IMR-90 (cell line): ENCODE results near the gene ZNF398. TPM values are rescaled to one million over a fixed set of nuclear protein-coding genes. Genes with fewer than 3 reads are reported as not detected.

Experiments used
- ATAC-seq: fragments of 200-7000 bp; cut with Tn5 transposase; 2 replicates; pipeline ENCODE4 v1.9.1; 2020; ENCODE audit warnings: low read depth, mild to moderate bottlenecking, moderate library complexity
- BruUV-seq: library from RNA; stranded (reverse); fragments of 400-500 nt; replicated peaks from 2 replicates; lab custom pipeline; 2021; lab: Mats Ljungman, UMichigan
- CTCF ChIA-PET: fragments of 300-600 bp; formaldehyde crosslinking; extraction: SDS; loops from one replicate; lab custom pipeline; 2021; ENCODE audit warnings: antibody characterized with exemption; lab: Yijun Ruan, JAX
- POLR2A ChIA-PET: fragments of 300-600 bp; sonication (Branson Sonifier 250); formaldehyde crosslinking; loops from one replicate; lab custom pipeline; 2022; ENCODE audit warnings: antibody characterized with exemption; ENCODE audit not compliant: unreplicated experiment; lab: Charles Lee
- DNase-seq: peaks from one replicate; pipeline ENCODE4 v3.0.0; 2013
- H2AFZ ChIP-seq: replicated peaks from 2 replicates; pipeline ENCODE3; 2013; ENCODE audit warnings: low read length, mild to moderate bottlenecking; ENCODE audit not compliant: poor library complexity
- H2AK5ac ChIP-seq: 2 replicates; pipeline ENCODE4 v1.6.1; 2013; ENCODE audit warnings: low read depth, low read length, inconsistent platforms
- H2AK9ac ChIP-seq: replicated peaks from 2 replicates; pipeline ENCODE3; 2013; ENCODE audit warnings: mild to moderate bottlenecking, low read depth, low read length, moderate library complexity; ENCODE audit not compliant: poor library complexity
- H2BK120ac ChIP-seq: 2 replicates; pipeline ENCODE4 v1.6.1; 2013; ENCODE audit warnings: low read depth, low read length, inconsistent platforms
- H2BK15ac ChIP-seq: 3 replicates; pipeline ENCODE4 v1.6.1; 2013; ENCODE audit warnings: low read depth, low read length, inconsistent platforms
- H2BK20ac ChIP-seq: 2 replicates; pipeline ENCODE4 v1.6.1; 2013; ENCODE audit warnings: low read depth, mild to moderate bottlenecking, inconsistent platforms, low read length, moderate library complexity
- H2BK5ac ChIP-seq: 2 replicates; pipeline ENCODE4 v1.6.1; 2013; ENCODE audit warnings: mild to moderate bottlenecking, low read depth, low read length, inconsistent platforms; ENCODE audit not compliant: poor library complexity, severe bottlenecking
- H3K14ac ChIP-seq: replicated peaks from 2 replicates; pipeline ENCODE4 v1.6.1; 2013; ENCODE audit warnings: low read depth, low read length, inconsistent platforms
- H3K18ac ChIP-seq: 2 replicates; pipeline ENCODE4 v1.6.1; 2013; ENCODE audit warnings: low read depth, low read length, control low read depth
- H3K23ac ChIP-seq: 2 replicates; pipeline ENCODE4 v1.6.1; 2013; ENCODE audit warnings: low read depth, low read length, inconsistent platforms
- H3K27ac ChIP-seq: 2 replicates; pipeline ENCODE4 v1.5.1; 2013; ENCODE audit warnings: mild to moderate bottlenecking, control low read depth, low read length; ENCODE audit not compliant: insufficient read depth
- H3K27me3 ChIP-seq: 2 replicates; pipeline ENCODE4 v1.6.1; 2013; ENCODE audit warnings: low read length; ENCODE audit not compliant: control insufficient read depth, insufficient read depth
- H3K36me3 ChIP-seq: 2 replicates; pipeline ENCODE4 v1.6.1; 2013; ENCODE audit warnings: low read length, mixed read lengths; ENCODE audit not compliant: control insufficient read depth, insufficient read depth
- H3K4ac ChIP-seq: 2 replicates; pipeline ENCODE4 v1.6.1; 2013; ENCODE audit warnings: low read depth, low read length, inconsistent platforms
- H3K4me1 ChIP-seq: 2 replicates; pipeline ENCODE4 v1.6.1; 2013; ENCODE audit warnings: low read length, mixed read lengths; ENCODE audit not compliant: control insufficient read depth, insufficient read depth
- H3K4me2 ChIP-seq: 2 replicates; pipeline ENCODE4 v1.6.1; 2013; ENCODE audit warnings: low read depth, mild to moderate bottlenecking, control low read depth, low read length, moderate library complexity
- H3K4me3 ChIP-seq: 2 replicates; pipeline ENCODE4 v1.5.1; 2013; ENCODE audit warnings: low read depth, mild to moderate bottlenecking, control low read depth, low read length, moderate library complexity; ENCODE audit not compliant: insufficient read depth
- H3K56ac ChIP-seq: 2 replicates; pipeline ENCODE4 v1.6.1; 2013; ENCODE audit warnings: low read length, inconsistent platforms; ENCODE audit not compliant: insufficient read depth; ENCODE audit errors: extremely low read depth
- H3K79me1 ChIP-seq, 2 experiments: 2 replicates each; pipeline ENCODE4 v1.6.1; 2013; ENCODE audit warnings: low read length in 2 of 2, inconsistent platforms in 1 of 2, low read depth in 1 of 2
- H3K9ac ChIP-seq: 2 replicates; pipeline ENCODE4 v1.6.1; 2013; ENCODE audit warnings: low read depth, low read length, control low read depth
- H3K9me1 ChIP-seq: 2 replicates; pipeline ENCODE4 v1.6.1; 2013; ENCODE audit warnings: low read length, inconsistent platforms; ENCODE audit not compliant: insufficient read depth
- H3K9me3 ChIP-seq: 2 replicates; pipeline ENCODE4 v1.6.1; 2013; ENCODE audit warnings: low read length; ENCODE audit not compliant: control insufficient read depth, insufficient read depth
- H4K20me1 ChIP-seq: 2 replicates; pipeline ENCODE4 v1.6.1; 2013; ENCODE audit warnings: low read length, inconsistent platforms; ENCODE audit not compliant: insufficient read depth
- H4K5ac ChIP-seq: 2 replicates; pipeline ENCODE4 v1.6.1; 2013; ENCODE audit warnings: mild to moderate bottlenecking, low read depth, low read length, control low read depth
- H4K8ac ChIP-seq, 2 experiments: 2 replicates each; pipeline ENCODE4 v1.6.1; 2013; ENCODE audit warnings: low read depth in 2 of 2, low read length in 2 of 2, control low read depth in 1 of 2, inconsistent platforms in 1 of 2
- H4K91ac ChIP-seq: 2 replicates; pipeline ENCODE4 v1.6.1; 2013; ENCODE audit warnings: low read depth, low read length, inconsistent platforms; ENCODE audit not compliant: insufficient read depth
- CEBPB ChIP-seq: IDR thresholded peaks from 2 replicates; pipeline ENCODE4 v1.6.1; 2012; ENCODE audit warnings: low read depth, low read length, improper control_type of control experiment
- WGBS, 2 experiments: methylation state at CpG; one replicate each; pipeline versions ENCODE4 v1.1.5 to v1.1.7; 2013; ENCODE audit warnings: missing lambda C conversion rate in 2 of 2; ENCODE audit not compliant: insufficient read length in 1 of 2; ENCODE audit errors: extremely low coverage in 2 of 2; 5-methylcytosine and 5-hydroxymethylcytosine counted together
- dilution Hi-C: fragments of 300-500 bp; cut with HindIII; formaldehyde crosslinking; loops from one replicate; pipeline ENCODE4 v1.14.3; 2018; ENCODE audit warnings: low sequenced_read_pairs; ENCODE audit not compliant: unreplicated experiment
- in situ Hi-C: fragments of 300-500 bp; cut with MboI; formaldehyde crosslinking; loops from 3 replicates; pipeline ENCODE4 v1.14.3; 2019; ENCODE audit warnings: low sequenced_read_pairs, inconsistent platforms, mixed read lengths
- intact Hi-C: fragments of 100-400 bp; cut with micrococcal nuclease; formaldehyde crosslinking; loops from 2 replicates; pipeline ENCODE4 v1.10.0; 2022
- polyA plus RNA-seq, 3 experiments: library from polyadenylated mRNA; depleted of rRNA; stranded (reverse); fragments of >200 nt; gene quantifications; 2 replicates each; pipeline ENCODE4 v1.2.3, GENCODE V29; 2012; ENCODE audit warnings: low replicate concordance in 1 of 3
- total RNA-seq: library from RNA; depleted of rRNA; stranded (reverse); fragments of >200 nt; gene quantifications from 2 replicates; pipeline ENCODE4 v1.2.3, GENCODE V29; 2012
- TF ChIP-seq, protein P1 (sequence below): conservative IDR thresholded peaks from 2 replicates; pipeline ENCODE4 v1.5.1; 2012; ENCODE audit warnings: mild to moderate bottlenecking, low read depth, low read length, improper control_type of control experiment

The ZNF398 gene
- total and polyA plus RNA-seq, 2 of the 4 experiments (the other 2 are of a cell fraction) = 5.7 to 7.9 TPM

DNA sequence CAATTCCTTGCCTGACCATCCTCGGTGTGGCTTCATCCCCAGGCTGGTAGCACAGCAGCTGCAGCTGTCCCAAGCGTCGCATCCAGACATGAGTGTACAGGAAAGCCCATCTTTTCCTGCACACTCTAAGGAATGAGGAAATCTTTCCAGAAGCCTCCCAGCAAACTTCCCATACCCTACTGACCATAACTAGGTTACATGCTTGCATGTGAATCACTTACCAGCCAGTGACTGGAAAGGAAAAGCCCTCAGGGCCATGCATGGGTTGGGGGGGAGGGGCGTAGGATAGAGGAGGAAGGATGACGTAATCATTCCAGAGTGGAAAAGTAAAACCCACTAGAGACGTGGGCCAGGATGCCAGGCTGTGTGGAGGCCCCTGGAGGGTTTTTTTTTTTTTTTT, 73.3 kb downstream of the ZNF398 start:
- ATAC-seq (peak; percentile 76), DNase-seq (peak; percentile 75)
- peaks cover 3% of the 10 kb centered on the region for H3K4me1 ChIP-seq
- H3K23ac ChIP-seq = no peak overlapping the region
- BruUV-seq = no TSS peak
- no peak overlapping the region for H2AK5ac ChIP-seq
- no peak overlapping the region for H3K9ac ChIP-seq
- no peaks in the 10 kb centered on the region for H3K27me3 ChIP-seq
- no peak overlapping the region for H2AFZ ChIP-seq
- H3K4me3 ChIP-seq = no peak overlapping the region
- H3K79me1 ChIP-seq = peaks cover 6 to 35% of the 10 kb centered on the region in 2 experiments; a peak in 3 of 4 replicates
- in situ Hi-C loops (no loop called here), dilution Hi-C loops (no loop called here), intact Hi-C loops (no loop called here)
- H3K27ac ChIP-seq = no peak overlapping the region
- TF ChIP-seq CEBPB = peak; percentile 67
- TF ChIP-seq, protein P1, sequence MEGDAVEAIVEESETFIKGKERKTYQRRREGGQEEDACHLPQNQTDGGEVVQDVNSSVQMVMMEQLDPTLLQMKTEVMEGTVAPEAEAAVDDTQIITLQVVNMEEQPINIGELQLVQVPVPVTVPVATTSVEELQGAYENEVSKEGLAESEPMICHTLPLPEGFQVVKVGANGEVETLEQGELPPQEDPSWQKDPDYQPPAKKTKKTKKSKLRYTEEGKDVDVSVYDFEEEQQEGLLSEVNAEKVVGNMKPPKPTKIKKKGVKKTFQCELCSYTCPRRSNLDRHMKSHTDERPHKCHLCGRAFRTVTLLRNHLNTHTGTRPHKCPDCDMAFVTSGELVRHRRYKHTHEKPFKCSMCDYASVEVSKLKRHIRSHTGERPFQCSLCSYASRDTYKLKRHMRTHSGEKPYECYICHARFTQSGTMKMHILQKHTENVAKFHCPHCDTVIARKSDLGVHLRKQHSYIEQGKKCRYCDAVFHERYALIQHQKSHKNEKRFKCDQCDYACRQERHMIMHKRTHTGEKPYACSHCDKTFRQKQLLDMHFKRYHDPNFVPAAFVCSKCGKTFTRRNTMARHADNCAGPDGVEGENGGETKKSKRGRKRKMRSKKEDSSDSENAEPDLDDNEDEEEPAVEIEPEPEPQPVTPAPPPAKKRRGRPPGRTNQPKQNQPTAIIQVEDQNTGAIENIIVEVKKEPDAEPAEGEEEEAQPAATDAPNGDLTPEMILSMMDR = no peak
- H3K4ac ChIP-seq = no peak overlapping the region
- peak overlapping the region; percentile 44 for H2AK9ac ChIP-seq
- no peak overlapping the region for H3K4me2 ChIP-seq
- no peaks in the 10 kb centered on the region; the same call in 1 of the 2 replicates for H4K20me1 ChIP-seq
- no CpG with 5 or more reads among the region's 6 CpGs for WGBS, 2 experiments
- ChIA-PET CTCF (no interaction called here), POLR2A (no interaction called here)
- no peak overlapping the region for H4K91ac ChIP-seq
- H3K36me3 ChIP-seq = peaks cover 59% of the 10 kb centered on the region
- no peak overlapping the region for H2BK15ac ChIP-seq
- no peak overlapping the region for H2BK120ac ChIP-seq
- H3K9me1 ChIP-seq = peaks cover 6% of the 10 kb centered on the region; the same call in 1 of the 2 replicates
- H2BK5ac ChIP-seq = peak overlapping the region; percentile 63
- no peak overlapping the region for H3K56ac ChIP-seq
- no peak overlapping the region for H2BK20ac ChIP-seq
- no peaks in the 10 kb centered on the region for H3K9me3 ChIP-seq
- H3K14ac ChIP-seq = no peak overlapping the region
- no peak overlapping the region for H4K8ac ChIP-seq
- H3K18ac ChIP-seq = no peak overlapping the region
- no peak overlapping the region for H4K5ac ChIP-seq
